Fibroblast of mammary gland (primary cell): ENCODE results near the gene NHSL2.

Experiments
- DNase-seq: peaks from one replicate; pipeline ENCODE4 v3.0.0-alpha.2; 2010; ENCODE audit warnings: low read depth
- H3K4me3 ChIP-seq: 2 replicates; pipeline ENCODE4 v1.5.1; 2011; ENCODE audit warnings: low read depth, mild to moderate bottlenecking, low read length, moderate library complexity; ENCODE audit not compliant: control insufficient read depth
- CTCF ChIP-seq: conservative IDR thresholded peaks from 2 replicates; pipeline ENCODE4 v1.5.1; 2011; ENCODE audit warnings: low read depth, low read length, inconsistent platforms; ENCODE audit not compliant: control insufficient read depth, insufficient read depth

Gene NHSL2

GRCh38 chrX:72027024-72027913, 116.6 kb downstream of the NHSL2 start:
- DNase-seq = no peak
- no peak for TF ChIP-seq CTCF
- no peak overlapping the region for H3K4me3 ChIP-seq

GRCh38 chrX:72027914-72028307, 117.3 kb downstream of the NHSL2 start:
- H3K4me3 ChIP-seq = no peak overlapping the region

GRCh38 chrX:72028701-72029470, 118.2 kb downstream of the NHSL2 start:
- no peak for DNase-seq

More at GRCh38 chrX:72027914-72028307, 117.3 kb downstream of the NHSL2 start:
- TF ChIP-seq CTCF = no peak
- no peak for DNase-seq

GRCh38 chrX:72029483-72030411, 119.1 kb downstream of the NHSL2 start:
- H3K4me3 ChIP-seq = no peak overlapping the region
- DNase-seq = peak; percentile 93
- TF ChIP-seq CTCF = no peak

More at GRCh38 chrX:72028701-72029470, 118.2 kb downstream of the NHSL2 start:
- no peak overlapping the region for H3K4me3 ChIP-seq
- TF ChIP-seq CTCF = no peak

- no peak for TF ChIP-seq CTCF
- DNase-seq = no peak
- H3K4me3 ChIP-seq = no peak overlapping the region
Observed at GRCh38 chrX:72030431-72030830, 119.8 kb downstream of the NHSL2 start.

GRCh38 chrX:72031118-72031517, 120.5 kb downstream of the NHSL2 start:
- no peak for DNase-seq
- TF ChIP-seq CTCF = no peak
- no peak overlapping the region for H3K4me3 ChIP-seq
